Stimulated activated memory B cell treated with anti-CD40 and anti-IgM and Interleukin-4, amounts not matched to agents 10 μg/mL and 1 μg/mL and 100 μg/mL, for 72 hours (primary cell): Measurements from ENCODE around the gene PPAN.
A peak's percentile ranks its signal among the peaks of the same experiment; 100 is the strongest.

ENCODE experiments used
- ATAC-seq: fragments of 150-1000 bp; cut with Tn5 transposase; 2 replicates; pipeline ENCODE4 v1.10.0; 2021
- H3K27ac Mint-ChIP-seq: one replicate; pipeline ENCODE4 v1.8.0; 2022; ENCODE audit warnings: mild to moderate bottlenecking, mixed read lengths
- H3K27me3 Mint-ChIP-seq: one replicate; pipeline ENCODE4 v1.8.0; 2022; ENCODE audit warnings: mixed read lengths
- H3K36me3 Mint-ChIP-seq: one replicate; pipeline ENCODE4 v1.8.0; 2022; ENCODE audit warnings: mixed read lengths
- H3K4me1 Mint-ChIP-seq: one replicate; pipeline ENCODE4 v1.8.0; 2022; ENCODE audit warnings: mixed read lengths
- H3K4me3 Mint-ChIP-seq: one replicate; pipeline ENCODE4 v1.8.0; 2022; ENCODE audit warnings: mild to moderate bottlenecking, moderate library complexity, mixed read lengths
- H3K9me3 Mint-ChIP-seq: one replicate; pipeline ENCODE4 v1.8.0; 2022; ENCODE audit warnings: mixed read lengths

Gene PPAN

DNA sequence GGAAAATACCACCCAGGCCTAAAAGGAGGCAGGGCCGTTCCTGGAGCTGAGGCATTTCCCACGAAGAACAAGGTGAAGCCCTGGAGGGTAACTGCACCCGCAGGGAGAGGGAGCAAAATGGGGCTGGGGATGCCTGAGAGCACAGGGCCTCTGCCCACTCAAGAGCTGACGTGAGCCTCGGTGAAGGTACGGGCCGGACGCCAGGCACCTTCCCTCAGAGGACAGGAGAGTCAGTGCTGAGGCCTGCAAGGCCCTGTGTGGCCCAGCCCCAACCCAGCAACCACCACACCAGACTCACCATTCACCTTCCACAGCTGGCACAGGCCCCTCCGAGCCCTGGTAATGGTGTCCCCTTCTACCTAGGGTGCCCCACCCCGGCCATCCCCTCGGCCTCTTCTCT lies 52.3 kb downstream of the PPAN start:
- peak overlapping the region; percentile 45 for H3K27ac Mint-ChIP-seq
- H3K27me3 Mint-ChIP-seq, result no peaks in the 10 kb centered on the region
- no peaks in the 10 kb centered on the region for H3K9me3 Mint-ChIP-seq
- H3K4me1 Mint-ChIP-seq, result no peaks in the 10 kb centered on the region
- ATAC-seq, result no peak
- peaks cover 81% of the 10 kb centered on the region for H3K36me3 Mint-ChIP-seq
- H3K4me3 Mint-ChIP-seq, result no peak overlapping the region

DNA sequence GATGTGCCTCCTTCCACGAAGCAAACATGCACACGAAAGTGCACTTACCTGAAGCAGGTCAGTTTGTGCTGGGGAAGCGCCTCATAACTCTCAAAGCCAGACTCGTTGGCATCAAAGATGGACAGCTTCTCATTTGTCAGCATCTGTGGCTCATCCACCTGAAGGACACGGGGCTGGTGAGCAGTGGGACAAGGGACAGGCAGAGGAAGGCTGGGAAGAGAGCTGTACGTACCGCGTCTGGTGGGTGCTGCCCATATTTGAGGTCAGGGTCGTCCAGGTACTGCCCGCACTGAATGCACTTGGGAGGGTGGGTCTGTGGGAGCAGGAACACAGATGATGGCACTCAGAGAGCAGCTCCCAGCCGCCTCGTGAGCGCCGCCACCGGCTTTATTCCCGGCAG lies 53.4 kb downstream of the PPAN start:
- H3K9me3 Mint-ChIP-seq, result no peaks in the 10 kb centered on the region
- peaks cover 73% of the 10 kb centered on the region for H3K36me3 Mint-ChIP-seq
- no peaks in the 10 kb centered on the region for H3K4me1 Mint-ChIP-seq
- H3K4me3 Mint-ChIP-seq, result no peak overlapping the region
- ATAC-seq, result no peak
- H3K27me3 Mint-ChIP-seq, result no peaks in the 10 kb centered on the region
- H3K27ac Mint-ChIP-seq, result no peak overlapping the region
